ENCODE data around the gene NRXN3. TPM values are rescaled to one million over a fixed set of nuclear protein-coding genes. Genes with fewer than 3 reads are reported as not detected.

Gene NRXN3
- polyA plus RNA-seq, 1 experiment, result 1.1 TPM

GRCh38 chr14:78164226-78164853 lies 5.8 kb upstream of the NRXN3 start:
- H3K27ac ChIP-seq (ENCODE audit: low read depth, low read length), result no peak overlapping the region

GRCh38 chr14:78172428-78172827 lies 2.3 kb downstream of the NRXN3 start:
- no peak for TF ChIP-seq CTCF (IDR thresholded peaks at IDR 0.05; ENCODE audit: low read depth, low read length)
- no peak overlapping the region for H3K4me3 ChIP-seq (ENCODE audit: low read depth, low read length)
- CTCF ChIA-PET, result no interaction called here
- POLR2A ChIA-PET, result no interaction called here
- DNase-seq (ENCODE audit: low read depth, low spot score), result no peak
- H3K27me3 ChIP-seq (ENCODE audit: control insufficient read depth, insufficient read depth, low read length), result no peaks in the 10 kb centered on the region
- H3K9me3 ChIP-seq (ENCODE audit: control insufficient read depth, insufficient read depth, low read length), result peaks cover 69% of the 10 kb centered on the region
- no peak overlapping the region for H3K27ac ChIP-seq (ENCODE audit: low read depth, low read length)

More at GRCh38 chr14:78164226-78164853, 5.8 kb upstream of the NRXN3 start:
- POLR2A ChIA-PET, result no interaction called here
- Histone ChIP-seq H3K4me3 (ENCODE audit: low read depth, low read length) (no peak overlapping the region), H3K9me3 (ENCODE audit: control insufficient read depth, insufficient read depth, low read length) (peaks cover 20% of the 10 kb centered on the region), H3K27me3 (ENCODE audit: control insufficient read depth, insufficient read depth, low read length) (no peaks in the 10 kb centered on the region)
- CTCF ChIA-PET, result no interaction called here
- TF ChIP-seq CTCF (IDR thresholded peaks at IDR 0.05; ENCODE audit: low read depth, low read length), result no peak
- DNase-seq (ENCODE audit: low read depth, low spot score), result no peak

- no peaks in the 10 kb centered on the region for H3K27me3 ChIP-seq (ENCODE audit: control insufficient read depth, insufficient read depth, low read length)
- no peak for TF ChIP-seq CTCF (IDR thresholded peaks at IDR 0.05; ENCODE audit: low read depth, low read length)
- ChIA-PET POLR2A (no interaction called here), CTCF (no interaction called here)
- H3K9me3 ChIP-seq (ENCODE audit: control insufficient read depth, insufficient read depth, low read length), result peaks cover 69% of the 10 kb centered on the region
- no peak for DNase-seq (ENCODE audit: low read depth, low spot score)
- no peak overlapping the region for H3K4me3 ChIP-seq (ENCODE audit: low read depth, low read length)
- no peak overlapping the region for H3K27ac ChIP-seq (ENCODE audit: low read depth, low read length)
These were observed 3.3 kb downstream of the NRXN3 start for GRCh38 chr14:78173346-78174035.

GRCh38 chr14:78175412-78175811 lies 5.2 kb downstream of the NRXN3 start:
- H3K27ac ChIP-seq (ENCODE audit: low read depth, low read length), result no peak overlapping the region
- no peak for DNase-seq (ENCODE audit: low read depth, low spot score)
- H3K9me3 ChIP-seq (ENCODE audit: control insufficient read depth, insufficient read depth, low read length), result peaks cover 67% of the 10 kb centered on the region
- H3K27me3 ChIP-seq (ENCODE audit: control insufficient read depth, insufficient read depth, low read length), result no peaks in the 10 kb centered on the region
- H3K4me3 ChIP-seq (ENCODE audit: low read depth, low read length), result no peak overlapping the region
- POLR2A ChIA-PET, result no interaction called here
- CTCF ChIA-PET, result no interaction called here
- TF ChIP-seq CTCF (IDR thresholded peaks at IDR 0.05; ENCODE audit: low read depth, low read length), result no peak

- Histone ChIP-seq H3K27me3 (ENCODE audit: control insufficient read depth, insufficient read depth, low read length) (no peaks in the 10 kb centered on the region), H3K9me3 (ENCODE audit: control insufficient read depth, insufficient read depth, low read length) (peaks cover 74% of the 10 kb centered on the region), H3K4me3 (ENCODE audit: low read depth, low read length) (no peak overlapping the region), H3K27ac (ENCODE audit: low read depth, low read length) (no peak overlapping the region)
- TF ChIP-seq CTCF (IDR thresholded peaks at IDR 0.05; ENCODE audit: low read depth, low read length), result no peak
- CTCF ChIA-PET, result no interaction called here
- DNase-seq (ENCODE audit: low read depth, low spot score), result no peak
- POLR2A ChIA-PET, result no interaction called here
These were observed 7.9 kb downstream of the NRXN3 start for GRCh38 chr14:78178071-78178470.

Measured in AG04450 (cell line).